Measurements from ENCODE around the gene CPM.

Gene CPM

GRCh38 chr12:68870011-68870410 is 63.0 kb downstream of the CPM start:
- H3K27ac ChIP-seq (replicated peaks), result no peak overlapping the region
- no peaks in the 10 kb centered on the region for H3K27me3 ChIP-seq (ENCODE audit: insufficient read depth, poor library complexity, severe bottlenecking)
- DNase-seq (ENCODE audit: low read depth in 1 of 2, low spot score in 1 of 2), result no peak
- no peak overlapping the region for H3K4me3 ChIP-seq (replicated peaks; ENCODE audit: insufficient read depth, low read length)
- TF ChIP-seq CTCF (IDR thresholded peaks at IDR 0.05; ENCODE audit: insufficient read depth, low read length) (no peak), SPI1 (IDR thresholded peaks at IDR 0.05; ENCODE audit: borderline replicate concordance, low read depth) (no peak), REST (IDR thresholded peaks at IDR 0.05; ENCODE audit: insufficient replicate concordance, low read depth) (no peak), POLR2AphosphoS5 (IDR thresholded peaks at IDR 0.05; ENCODE audit: low read depth) (no peak), GABPA (IDR thresholded peaks at IDR 0.05; ENCODE audit: low read depth) (no peak)

- H3K27me3 ChIP-seq (ENCODE audit: insufficient read depth, poor library complexity, severe bottlenecking), result no peaks in the 10 kb centered on the region
- TF ChIP-seq CTCF (IDR thresholded peaks at IDR 0.05; ENCODE audit: insufficient read depth, low read length) (no peak), POLR2AphosphoS5 (IDR thresholded peaks at IDR 0.05; ENCODE audit: low read depth) (no peak), GABPA (IDR thresholded peaks at IDR 0.05; ENCODE audit: low read depth) (no peak), REST (IDR thresholded peaks at IDR 0.05; ENCODE audit: insufficient replicate concordance, low read depth) (no peak)
- no peak for DNase-seq (ENCODE audit: low read depth in 1 of 2, low spot score in 1 of 2)
- no peak overlapping the region for H3K27ac ChIP-seq (replicated peaks)
- H3K4me3 ChIP-seq (replicated peaks; ENCODE audit: insufficient read depth, low read length), result no peak overlapping the region
These were observed 64.8 kb downstream of the CPM start for GRCh38 chr12:68868043-68868790.

- Histone ChIP-seq H3K27ac (replicated peaks) (no peak overlapping the region), H3K4me3 (replicated peaks; ENCODE audit: insufficient read depth, low read length) (no peak overlapping the region), H3K27me3 (ENCODE audit: insufficient read depth, poor library complexity, severe bottlenecking) (no peaks in the 10 kb centered on the region)
- no peak for TF ChIP-seq GABPA (IDR thresholded peaks at IDR 0.05; ENCODE audit: low read depth)
- no peak for TF ChIP-seq POLR2AphosphoS5 (IDR thresholded peaks at IDR 0.05; ENCODE audit: low read depth)
- no peak for TF ChIP-seq SPI1 (IDR thresholded peaks at IDR 0.05; ENCODE audit: borderline replicate concordance, low read depth)
- TF ChIP-seq CTCF (IDR thresholded peaks at IDR 0.05; ENCODE audit: insufficient read depth, low read length), result no peak
- no peak for TF ChIP-seq REST (IDR thresholded peaks at IDR 0.05; ENCODE audit: insufficient replicate concordance, low read depth)
- DNase-seq (ENCODE audit: low read depth in 1 of 2, low spot score in 1 of 2), result no peak
These were observed 65.4 kb downstream of the CPM start for GRCh38 chr12:68867606-68868005.

All from HL-60 (cell line).